Peyer's patch (tissue), 4 donors: ENCODE results near the gene PCED1B.

ENCODE experiments used
- CTCF ChIP-seq, 6 experiments: fragments of 450-650 bp in 4 of 6; fragments of 200-600 bp in 2 of 6; sonication (generic) in 1 of 6; IDR thresholded peaks; one replicate each; pipeline ENCODE4 v1.5.1; 2017 to 2019; ENCODE audit warnings: antibody characterized with exemption in 6 of 6, mild to moderate bottlenecking in 3 of 6, moderate library complexity in 1 of 6
- POLR2A ChIP-seq, 2 donors: fragments of 450-650 bp; IDR thresholded peaks; one replicate each; pipeline ENCODE4 v1.5.1; 2017; ENCODE audit warnings: antibody characterized with exemption in 2 of 2, mild to moderate bottlenecking in 2 of 2, moderate library complexity in 2 of 2

GRCh38 chr12:47078086-47078395 is 1.4 kb upstream of the PCED1B start:
- no peak for TF ChIP-seq CTCF (IDR thresholded peaks at IDR 0.05)
- TF ChIP-seq POLR2A (IDR thresholded peaks at IDR 0.05) = no peak
